ENCODE data around the gene NOB1.
"Not testable (repeated sequence)": the region's sequence is repeated elsewhere in the genome, so short reads cannot be mapped to it uniquely, and the experiment has no call there.

NOB1 gene

GRCh38 chr16:69761983-69762813 is 7.5 kb upstream of the NOB1 start, which contains the start of gene WWP2:
WWP2 (plus strand) TSS chr16:69762332; CDS start chr16:69787011, 24,679 bp downstream.
- DNase-seq (ENCODE audit: low spot score): peak; percentile 78

GRCh38 chr16:69757375-69757774 is 2.6 kb upstream of the NOB1 start:
- DNase-seq (ENCODE audit: low spot score): not testable (repeated sequence)

GRCh38 chr16:69756705-69757104 is 2.0 kb upstream of the NOB1 start:
- DNase-seq (ENCODE audit: low spot score): no peak

GRCh38 chr16:69754143-69754468 is 620 bp downstream of the NOB1 start:
- no peak for DNase-seq (ENCODE audit: low spot score)

- DNase-seq (ENCODE audit: low spot score): no peak
These were observed 5.9 kb downstream of the NOB1 start for GRCh38 chr16:69748694-69749345.

GRCh38 chr16:69747115-69747514 is 7.6 kb downstream of the NOB1 start:
- DNase-seq (ENCODE audit: low spot score): no peak

GRCh38 chr16:69745959-69746358 is 8.8 kb downstream of the NOB1 start:
- DNase-seq (ENCODE audit: low spot score): no peak

- no peak for DNase-seq (ENCODE audit: low spot score)
These were observed 9.5 kb downstream of the NOB1 start for GRCh38 chr16:69745232-69745612.

- no peak for DNase-seq (ENCODE audit: low spot score)
These were observed 10.1 kb downstream of the NOB1 start for GRCh38 chr16:69744363-69745231.

GRCh38 chr16:69741951-69742904 is 12.5 kb downstream of the NOB1 start:
- DNase-seq (ENCODE audit: low spot score): no peak

- no peak for DNase-seq (ENCODE audit: low spot score)
These were observed 13.2 kb downstream of the NOB1 start for GRCh38 chr16:69741519-69741918.

GRCh38 chr16:69732101-69732500 is 22.6 kb downstream of the NOB1 start:
- no peak for DNase-seq (ENCODE audit: low spot score)

GRCh38 chr16:69731280-69731679 is 23.4 kb downstream of the NOB1 start:
- not testable (repeated sequence) for DNase-seq (ENCODE audit: low spot score)

GRCh38 chr16:69729030-69729429 is 25.7 kb downstream of the NOB1 start:
- DNase-seq (ENCODE audit: low spot score): not testable (repeated sequence)

GRCh38 chr16:69727916-69728270 is 26.8 kb downstream of the NOB1 start:
- DNase-seq (ENCODE audit: low spot score): peak; percentile 64

GRCh38 chr16:69726313-69727060 is 28.2 kb downstream of the NOB1 start, which contains the start of gene NQO1:
NQO1 (minus strand) TSS chr16:69726560; CDS start chr16:69726439, 121 bp downstream.
- peak; percentile 82 for DNase-seq (ENCODE audit: low spot score)

- no peak for DNase-seq (ENCODE audit: low spot score)
These were observed 29.0 kb downstream of the NOB1 start for GRCh38 chr16:69725480-69726312.

GRCh38 chr16:69724981-69725479 is 29.7 kb downstream of the NOB1 start:
- DNase-seq (ENCODE audit: low spot score): no peak

- no peak for DNase-seq (ENCODE audit: low spot score)
These were observed 30.3 kb downstream of the NOB1 start for GRCh38 chr16:69724414-69724873.

All from pons (tissue), 1 donor.